ENCODE measurements around the gene SERPINB1.

DNA sequence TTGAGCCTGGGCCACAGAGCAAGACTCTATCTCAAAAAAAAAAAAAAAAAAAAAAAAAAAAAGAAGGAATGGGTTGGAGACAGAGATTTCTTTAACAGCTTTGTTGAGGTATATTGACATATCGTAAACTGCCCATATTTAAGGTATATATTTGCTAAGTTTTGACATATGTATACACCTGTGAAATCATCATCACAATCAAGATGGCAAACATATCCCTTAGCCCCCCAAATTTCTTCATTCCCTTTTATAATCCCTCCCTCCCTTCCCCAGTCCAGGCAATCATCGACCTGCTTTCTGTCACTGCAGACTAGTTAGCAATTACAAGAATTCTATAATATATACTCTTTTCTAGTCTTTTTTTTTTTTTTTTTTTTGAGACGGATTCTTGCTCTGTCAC lies 29.0 kb downstream of the SERPINB1 start:
- TF ChIP-seq, protein P1, sequence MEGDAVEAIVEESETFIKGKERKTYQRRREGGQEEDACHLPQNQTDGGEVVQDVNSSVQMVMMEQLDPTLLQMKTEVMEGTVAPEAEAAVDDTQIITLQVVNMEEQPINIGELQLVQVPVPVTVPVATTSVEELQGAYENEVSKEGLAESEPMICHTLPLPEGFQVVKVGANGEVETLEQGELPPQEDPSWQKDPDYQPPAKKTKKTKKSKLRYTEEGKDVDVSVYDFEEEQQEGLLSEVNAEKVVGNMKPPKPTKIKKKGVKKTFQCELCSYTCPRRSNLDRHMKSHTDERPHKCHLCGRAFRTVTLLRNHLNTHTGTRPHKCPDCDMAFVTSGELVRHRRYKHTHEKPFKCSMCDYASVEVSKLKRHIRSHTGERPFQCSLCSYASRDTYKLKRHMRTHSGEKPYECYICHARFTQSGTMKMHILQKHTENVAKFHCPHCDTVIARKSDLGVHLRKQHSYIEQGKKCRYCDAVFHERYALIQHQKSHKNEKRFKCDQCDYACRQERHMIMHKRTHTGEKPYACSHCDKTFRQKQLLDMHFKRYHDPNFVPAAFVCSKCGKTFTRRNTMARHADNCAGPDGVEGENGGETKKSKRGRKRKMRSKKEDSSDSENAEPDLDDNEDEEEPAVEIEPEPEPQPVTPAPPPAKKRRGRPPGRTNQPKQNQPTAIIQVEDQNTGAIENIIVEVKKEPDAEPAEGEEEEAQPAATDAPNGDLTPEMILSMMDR (IDR thresholded peaks at IDR 0.05; ENCODE audit: low read depth, low read length, poor library complexity, severe bottlenecking) = no peak
- no peak for TF ChIP-seq EZH2phosphoT487 (IDR thresholded peaks at IDR 0.05; ENCODE audit: borderline replicate concordance, low read length)

Measured in DOHH2 (cell line).